GM19025 (cell line): ENCODE measurements around the gene WIZ.

ENCODE experiments used
- ATAC-seq: cut with Tn5 transposase; IDR thresholded peaks from one replicate; pipeline ENCODE4 v1.9.1; 2021; ENCODE audit warnings: mild to moderate bottlenecking, low read depth, moderate library complexity; ENCODE audit not compliant: unreplicated experiment

WIZ gene

GRCh38 chr19:15379999-15380647 lies 69.6 kb downstream of the WIZ start:
- ATAC-seq = peak; percentile 6

- peak; percentile 85 for ATAC-seq
Observed at GRCh38 chr19:15379083-15379998, 70.4 kb downstream of the WIZ start, which contains the start of gene AKAP8. TSS of gene AKAP8 (minus strand) at chr19:15379787. CDS start at chr19:15379731, 56 bp downstream.

GRCh38 chr19:15378534-15379082 lies 71.1 kb downstream of the WIZ start:
- ATAC-seq = no peak

- ATAC-seq = no peak
Observed at GRCh38 chr19:15374796-15375440, 74.8 kb downstream of the WIZ start.

GRCh38 chr19:15374105-15374651 lies 75.6 kb downstream of the WIZ start:
- ATAC-seq = no peak

GRCh38 chr19:15373644-15374043 lies 76.1 kb downstream of the WIZ start:
- ATAC-seq = no peak

- no peak for ATAC-seq
Observed at GRCh38 chr19:15372891-15373301, 76.9 kb downstream of the WIZ start.

GRCh38 chr19:15372470-15372869 lies 77.3 kb downstream of the WIZ start:
- ATAC-seq = no peak

- no peak for ATAC-seq
Observed at GRCh38 chr19:15371786-15372380, 77.9 kb downstream of the WIZ start.

- no peak for ATAC-seq
Observed at GRCh38 chr19:15371119-15371518, 78.6 kb downstream of the WIZ start.
